ENCODE data around the gene ALOX5AP. TPM values are rescaled to one million over a fixed set of nuclear protein-coding genes. Genes with fewer than 3 reads are reported as not detected.

Gene ALOX5AP
- total RNA-seq, 1 experiment from 2014 or later: not detected

GRCh38 chr13:30710442-30710841 lies 24.9 kb upstream of the ALOX5AP start:
- Histone ChIP-seq H3K27me3 (replicated peaks; ENCODE audit: insufficient read depth, low read depth, low read length, poor library complexity) (no peaks in the 10 kb centered on the region), H3K27ac (ENCODE audit: low read depth, low read length, poor library complexity, severe bottlenecking) (no peak overlapping the region), H3K9me3 (ENCODE audit: low read depth, low read length, poor library complexity, severe bottlenecking) (no peaks in the 10 kb centered on the region), H3K4me3 (ENCODE audit: low read depth, low read length, poor library complexity, severe bottlenecking) (no peak overlapping the region), H3K36me3 (ENCODE audit: insufficient read depth, low read length, poor library complexity, severe bottlenecking) (no peaks in the 10 kb centered on the region), H3K4me1 (ENCODE audit: insufficient read depth, low read length, poor library complexity, severe bottlenecking) (no peaks in the 10 kb centered on the region)
- CTCF ChIA-PET: no interaction called here
- no peak for DNase-seq (ENCODE audit: low spot score)
- TF ChIP-seq EZH2 (IDR thresholded peaks at IDR 0.05; ENCODE audit: borderline replicate concordance, low read depth, low read length, poor library complexity, severe bottlenecking) (no peak), CTCF (conservative IDR thresholded peaks at IDR 0.05; ENCODE audit: low read depth, low read length) (no peak)
- intact Hi-C loops (cut with micrococcal nuclease; ENCODE audit: unreplicated experiment): no loop called here
- POLR2A ChIA-PET (ENCODE audit: low non-redundant PET): no interaction called here
- no TSS peak for BruUV-seq (replicated peaks)

- CTCF ChIA-PET: no interaction called here
- no peak overlapping the region for H3K27ac ChIP-seq (ENCODE audit: low read depth, low read length, poor library complexity, severe bottlenecking)
- no TSS peak for BruUV-seq (replicated peaks)
- TF ChIP-seq CTCF (conservative IDR thresholded peaks at IDR 0.05; ENCODE audit: low read depth, low read length): no peak
- no peak for TF ChIP-seq EZH2 (IDR thresholded peaks at IDR 0.05; ENCODE audit: borderline replicate concordance, low read depth, low read length, poor library complexity, severe bottlenecking)
- DNase-seq (ENCODE audit: low spot score): no peak
- H3K9me3 ChIP-seq (ENCODE audit: low read depth, low read length, poor library complexity, severe bottlenecking): no peaks in the 10 kb centered on the region
- intact Hi-C loops (cut with micrococcal nuclease; ENCODE audit: unreplicated experiment): no loop called here
- H3K27me3 ChIP-seq (replicated peaks; ENCODE audit: insufficient read depth, low read depth, low read length, poor library complexity): no peaks in the 10 kb centered on the region
- no peaks in the 10 kb centered on the region for H3K36me3 ChIP-seq (ENCODE audit: insufficient read depth, low read length, poor library complexity, severe bottlenecking)
- no peaks in the 10 kb centered on the region for H3K4me1 ChIP-seq (ENCODE audit: insufficient read depth, low read length, poor library complexity, severe bottlenecking)
- H3K4me3 ChIP-seq (ENCODE audit: low read depth, low read length, poor library complexity, severe bottlenecking): no peak overlapping the region
- POLR2A ChIA-PET (ENCODE audit: low non-redundant PET): no interaction called here
These were observed 24.0 kb upstream of the ALOX5AP start for GRCh38 chr13:30711375-30711774.

GRCh38 chr13:30711837-30712236 lies 23.5 kb upstream of the ALOX5AP start:
- H3K4me3 ChIP-seq (ENCODE audit: low read depth, low read length, poor library complexity, severe bottlenecking): no peak overlapping the region
- TF ChIP-seq CTCF (conservative IDR thresholded peaks at IDR 0.05; ENCODE audit: low read depth, low read length) (no peak), EZH2 (IDR thresholded peaks at IDR 0.05; ENCODE audit: borderline replicate concordance, low read depth, low read length, poor library complexity, severe bottlenecking) (no peak)
- H3K27me3 ChIP-seq (replicated peaks; ENCODE audit: insufficient read depth, low read depth, low read length, poor library complexity): no peaks in the 10 kb centered on the region
- no peak for DNase-seq (ENCODE audit: low spot score)
- no peak overlapping the region for H3K27ac ChIP-seq (ENCODE audit: low read depth, low read length, poor library complexity, severe bottlenecking)
- intact Hi-C loops (cut with micrococcal nuclease; ENCODE audit: unreplicated experiment): no loop called here
- no peaks in the 10 kb centered on the region for H3K4me1 ChIP-seq (ENCODE audit: insufficient read depth, low read length, poor library complexity, severe bottlenecking)
- H3K9me3 ChIP-seq (ENCODE audit: low read depth, low read length, poor library complexity, severe bottlenecking): no peaks in the 10 kb centered on the region
- H3K36me3 ChIP-seq (ENCODE audit: insufficient read depth, low read length, poor library complexity, severe bottlenecking): no peaks in the 10 kb centered on the region
- ChIA-PET CTCF (no interaction called here), POLR2A (ENCODE audit: low non-redundant PET) (no interaction called here)
- no TSS peak for BruUV-seq (replicated peaks)
